ENCODE results near the gene TCAP.

Gene TCAP

GRCh38 chr17:39700148-39700987 lies 35.2 kb downstream of the TCAP start:
- Histone ChIP-seq H3K27me3 (ENCODE audit: low read length) (no peaks in the 10 kb centered on the region), H3K27ac (ENCODE audit: low read depth, low read length) (no peak overlapping the region), H3F3A (ENCODE audit: insufficient read depth) (no peaks in the 10 kb centered on the region), H3K79me2 (ENCODE audit: insufficient read depth, low read length) (no peaks in the 10 kb centered on the region), H3K4me3 (ENCODE audit: insufficient read depth, low read length, poor library complexity, severe bottlenecking) (no peak overlapping the region), H3K9me2 (replicated peaks; ENCODE audit: insufficient read depth, low read length) (no peaks in the 10 kb centered on the region), H4K20me1 (ENCODE audit: low read depth, low read length) (no peaks in the 10 kb centered on the region), H3K36me3 (ENCODE audit: low read length) (no peaks in the 10 kb centered on the region), H3K9me3 (ENCODE audit: insufficient read depth, low read length) (no peaks in the 10 kb centered on the region), H2AFZ (ENCODE audit: low read depth, low read length, severe bottlenecking) (no peak overlapping the region), H3K4me2 (ENCODE audit: low read depth, low read length, poor library complexity, severe bottlenecking) (no peak overlapping the region), H3K9ac (ENCODE audit: low read length) (no peak overlapping the region)
- no peak for TF ChIP-seq CTCF (IDR thresholded peaks at IDR 0.05; ENCODE audit: insufficient read depth, low read length, poor library complexity, severe bottlenecking)
- TF ChIP-seq EZH2phosphoT487 (conservative IDR thresholded peaks at IDR 0.05; ENCODE audit: low read length): no peak

GRCh38 chr17:39701012-39701783 lies 36.0 kb downstream of the TCAP start:
- no peak overlapping the region for H2AFZ ChIP-seq (ENCODE audit: low read depth, low read length, severe bottlenecking)
- H3K27me3 ChIP-seq (ENCODE audit: low read length): no peaks in the 10 kb centered on the region
- no peaks in the 10 kb centered on the region for H3K9me2 ChIP-seq (replicated peaks; ENCODE audit: insufficient read depth, low read length)
- no peak overlapping the region for H3K9ac ChIP-seq (ENCODE audit: low read length)
- no peak overlapping the region for H3K4me2 ChIP-seq (ENCODE audit: low read depth, low read length, poor library complexity, severe bottlenecking)
- H3K27ac ChIP-seq (ENCODE audit: low read depth, low read length): no peak overlapping the region
- no peaks in the 10 kb centered on the region for H3K9me3 ChIP-seq (ENCODE audit: insufficient read depth, low read length)
- no peaks in the 10 kb centered on the region for H4K20me1 ChIP-seq (ENCODE audit: low read depth, low read length)
- no peak overlapping the region for H3K4me3 ChIP-seq (ENCODE audit: insufficient read depth, low read length, poor library complexity, severe bottlenecking)
- no peaks in the 10 kb centered on the region for H3F3A ChIP-seq (ENCODE audit: insufficient read depth)
- H3K79me2 ChIP-seq (ENCODE audit: insufficient read depth, low read length): no peaks in the 10 kb centered on the region
- TF ChIP-seq CTCF (IDR thresholded peaks at IDR 0.05; ENCODE audit: insufficient read depth, low read length, poor library complexity, severe bottlenecking) (no peak), EZH2phosphoT487 (conservative IDR thresholded peaks at IDR 0.05; ENCODE audit: low read length) (no peak)
- H3K36me3 ChIP-seq (ENCODE audit: low read length): no peaks in the 10 kb centered on the region

- Histone ChIP-seq H3F3A (ENCODE audit: insufficient read depth) (no peaks in the 10 kb centered on the region), H4K20me1 (ENCODE audit: low read depth, low read length) (no peaks in the 10 kb centered on the region), H3K9me3 (ENCODE audit: insufficient read depth, low read length) (no peaks in the 10 kb centered on the region), H3K79me2 (ENCODE audit: insufficient read depth, low read length) (no peaks in the 10 kb centered on the region), H3K4me3 (ENCODE audit: insufficient read depth, low read length, poor library complexity, severe bottlenecking) (no peak overlapping the region), H3K9ac (ENCODE audit: low read length) (no peak overlapping the region), H3K4me2 (ENCODE audit: low read depth, low read length, poor library complexity, severe bottlenecking) (no peak overlapping the region), H3K27me3 (ENCODE audit: low read length) (no peaks in the 10 kb centered on the region), H3K27ac (ENCODE audit: low read depth, low read length) (no peak overlapping the region), H3K36me3 (ENCODE audit: low read length) (no peaks in the 10 kb centered on the region), H3K9me2 (replicated peaks; ENCODE audit: insufficient read depth, low read length) (no peaks in the 10 kb centered on the region), H2AFZ (ENCODE audit: low read depth, low read length, severe bottlenecking) (no peak overlapping the region)
- TF ChIP-seq CTCF (IDR thresholded peaks at IDR 0.05; ENCODE audit: insufficient read depth, low read length, poor library complexity, severe bottlenecking): no peak
Observed at GRCh38 chr17:39701784-39702422, 36.8 kb downstream of the TCAP start.

Data from SU-DHL-6 (cell line).